BLaER1 treated with 17β-estradiol and CSF1 and Interleukin-3, amounts not matched to agents 10 nM and 100 nM (cell line): ENCODE measurements around the gene SLC23A2.
"Not testable (repeated sequence)": the region's sequence is repeated elsewhere in the genome, so short reads cannot be mapped to it uniquely, and the experiment has no call there.

Experiments used
- H3K27ac ChIP-seq, 11 experiments: shearing (Covaris generic); formaldehyde crosslinking; 2 replicates each; pipeline ENCODE4 v1.8.1; 2022
- H3K27me3 ChIP-seq, 11 experiments: shearing (Covaris generic); formaldehyde crosslinking; 2 replicates each; pipeline ENCODE4 v1.8.1; 2022
- H3K36me3 ChIP-seq, 11 experiments: shearing (Covaris generic); formaldehyde crosslinking; 2 replicates each; pipeline ENCODE4 v1.8.1; 2022
- H3K4me1 ChIP-seq, 10 experiments: shearing (Covaris generic); formaldehyde crosslinking; 2 replicates each; pipeline ENCODE4 v1.8.1; 2022
- H3K4me2 ChIP-seq, 11 experiments: shearing (Covaris generic); formaldehyde crosslinking; 2 replicates each; pipeline ENCODE4 v1.8.1; 2022
- H3K4me3 ChIP-seq, 10 experiments: shearing (Covaris generic); formaldehyde crosslinking; 2 replicates each; pipeline ENCODE4 v1.8.1; 2022
- H3K9ac ChIP-seq, 11 experiments: shearing (Covaris generic); formaldehyde crosslinking; 2 replicates each; pipeline ENCODE4 v1.8.1; 2022
- H3K9me3 ChIP-seq, 11 experiments: shearing (Covaris generic); formaldehyde crosslinking; replicated peaks in 1 of 11; 2 replicates each; pipeline ENCODE4 v1.8.1; 2022
- H4K20me1 ChIP-seq, 11 experiments: shearing (Covaris generic); formaldehyde crosslinking; 2 replicates each; pipeline ENCODE4 v1.8.1; 2022
- Cebpa-rat ChIP-seq, 11 experiments: shearing (Covaris generic); IDR thresholded peaks; 2 replicates each; pipeline ENCODE4 v1.8.1; 2022

SLC23A2 gene

DNA sequence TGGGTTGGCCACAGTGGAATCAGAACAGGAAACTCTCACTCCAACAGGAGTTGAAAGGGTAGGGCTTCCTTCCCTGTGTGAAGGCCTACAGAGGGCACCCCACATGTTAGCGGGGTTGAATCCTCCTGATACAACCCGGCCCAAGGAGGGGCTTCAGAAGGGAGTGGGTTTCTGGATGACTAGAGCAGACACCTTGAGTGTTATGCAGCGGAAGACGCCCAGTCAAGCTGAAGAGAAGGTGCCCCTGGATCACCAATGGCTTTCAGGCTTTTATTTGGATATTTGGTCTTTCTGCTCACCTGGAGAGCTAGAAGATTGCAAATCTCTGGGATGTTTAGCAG lies 146.8 kb downstream of the SLC23A2 start:
- Histone ChIP-seq H4K20me1 (no peaks in the 10 kb centered on the region; a peak in 1 of 22 replicates), H3K27ac (no peak overlapping the region), H3K9ac (no peak overlapping the region), H3K4me2 (peak overlapping the region in 2 of 11 experiments; percentile 51 to 61; a peak in 3 of 22 replicates), H3K4me1 (peaks cover 0 to 30% (median 0%) of the 10 kb centered on the region in 10 experiments; a peak in 6 of 20 replicates), H3K9me3 (no peaks in the 10 kb centered on the region), H3K4me3 (no peak overlapping the region), H3K27me3 (no peaks in the 10 kb centered on the region), H3K36me3 (peaks cover 65 to 75% (median 70%) of the 10 kb centered on the region in 11 experiments)
- no peak for TF ChIP-seq Cebpa-rat (IDR thresholded peaks at IDR 0.05)

DNA sequence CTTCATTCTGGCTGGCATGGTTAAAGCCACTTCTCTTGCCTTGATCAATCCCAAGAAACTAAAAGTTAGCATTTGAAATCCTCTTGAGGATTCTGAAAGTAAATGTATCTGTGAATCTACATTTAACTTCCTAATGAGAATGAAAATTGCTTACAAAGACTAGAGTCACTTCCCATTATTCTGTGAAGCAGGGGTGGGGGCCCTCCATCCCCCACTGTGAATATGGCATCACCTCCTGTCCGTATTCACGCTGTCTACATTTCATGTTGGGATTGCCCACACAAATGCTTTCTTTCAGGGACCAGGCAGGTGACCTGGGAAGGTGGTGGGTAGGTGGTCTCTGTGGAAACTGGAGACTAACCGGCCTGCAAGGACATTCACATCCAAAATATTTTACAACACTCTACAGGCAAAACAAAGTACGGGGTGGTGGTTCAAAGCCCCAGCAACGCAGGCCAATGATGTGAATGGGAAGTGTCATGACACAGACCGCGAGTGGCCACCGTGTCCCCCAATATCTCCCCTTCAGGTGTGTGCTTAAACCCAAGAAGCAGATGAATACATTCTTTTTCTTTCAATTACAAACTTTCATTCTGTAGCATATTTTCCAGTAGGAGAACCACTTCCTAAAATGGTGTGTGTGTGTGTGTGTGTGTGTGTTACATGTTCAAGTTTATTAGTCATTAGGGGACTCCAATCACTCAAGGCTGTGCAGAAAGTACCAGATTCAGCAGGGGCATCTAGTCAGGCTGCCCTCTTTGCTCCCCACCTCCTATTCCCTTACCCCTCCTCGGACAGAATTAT lies 147.4 kb downstream of the SLC23A2 start:
- Histone ChIP-seq H3K9ac (no peak overlapping the region), H3K36me3 (peaks cover 60 to 69% (median 64%) of the 10 kb centered on the region in 11 experiments), H3K4me1 (peaks cover 0 to 30% (median 0%) of the 10 kb centered on the region in 10 experiments; a peak in 6 of 20 replicates), H3K9me3 (no peaks in the 10 kb centered on the region), H4K20me1 (no peaks in the 10 kb centered on the region; a peak in 1 of 22 replicates), H3K4me2 (peak overlapping the region in 3 of 11 experiments; percentile 18 to 61 (median 51); a peak in 5 of 22 replicates), H3K27me3 (no peaks in the 10 kb centered on the region), H3K27ac (0 out of 22 replicates have a peak overlapping the region, but pooled peaks of 1 of the 11 experiments have one; percentile 2), H3K4me3 (no peak overlapping the region)
- TF ChIP-seq Cebpa-rat (IDR thresholded peaks at IDR 0.05), result no peak

DNA sequence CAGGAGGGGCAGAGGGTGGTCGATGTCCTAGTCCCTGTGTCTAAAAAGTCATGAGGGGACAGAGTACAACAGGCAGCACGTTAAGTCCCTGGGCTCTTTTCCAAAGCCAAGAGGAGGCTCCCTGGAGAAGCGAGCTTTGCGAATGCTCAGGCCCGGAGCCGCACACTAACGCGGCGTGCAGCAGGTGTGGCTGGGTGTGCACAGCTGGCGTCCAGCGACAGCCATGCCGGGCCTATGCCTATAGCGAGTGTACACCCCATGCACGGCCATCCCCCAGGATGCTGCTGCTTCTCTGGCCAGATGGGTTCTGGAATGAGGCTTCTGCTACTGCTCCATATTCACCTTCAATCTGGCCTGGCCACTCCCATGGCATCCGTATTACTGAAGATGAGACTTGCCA lies 148.3 kb downstream of the SLC23A2 start:
- no peaks in the 10 kb centered on the region for H3K27me3 ChIP-seq
- H3K4me1 ChIP-seq, result peaks cover 0 to 39% (median 0%) of the 10 kb centered on the region in 10 experiments; a peak in 6 of 20 replicates
- H3K4me2 ChIP-seq, result peak overlapping the region in 2 of 11 experiments; percentile 51 to 61; a peak in 4 of 22 replicates
- peaks cover 50 to 60% (median 54%) of the 10 kb centered on the region in 11 experiments for H3K36me3 ChIP-seq
- TF ChIP-seq Cebpa-rat (IDR thresholded peaks at IDR 0.05), result no peak
- H3K9me3 ChIP-seq, result no peaks in the 10 kb centered on the region
- H3K4me3 ChIP-seq, result no peak overlapping the region
- H3K9ac ChIP-seq, result no peak overlapping the region
- H4K20me1 ChIP-seq, result no peaks in the 10 kb centered on the region; a peak in 1 of 22 replicates
- no peak overlapping the region for H3K27ac ChIP-seq

DNA sequence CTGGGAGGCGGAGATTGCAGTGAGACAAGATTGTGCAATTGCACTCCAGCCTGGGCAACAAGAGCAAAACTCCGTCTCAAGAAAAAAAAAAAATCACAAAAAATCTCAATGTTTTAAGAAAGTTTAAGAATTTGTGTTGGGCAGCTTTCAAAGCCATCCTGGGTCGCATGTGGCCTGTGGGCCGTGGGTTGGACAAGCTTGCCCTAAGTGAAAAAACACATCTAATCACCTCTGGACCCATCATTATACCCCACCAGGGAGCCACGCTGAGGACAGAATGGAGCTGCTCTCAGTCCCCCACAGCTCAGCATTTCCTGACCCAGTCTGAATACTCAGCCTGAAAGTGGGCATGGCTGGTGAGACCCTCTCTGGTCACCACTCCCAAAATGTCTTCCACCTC lies 150.3 kb downstream of the SLC23A2 start:
- TF ChIP-seq Cebpa-rat (IDR thresholded peaks at IDR 0.05), result no peak
- no peak overlapping the region for H3K4me3 ChIP-seq
- H4K20me1 ChIP-seq, result no peaks in the 10 kb centered on the region
- no peak overlapping the region for H3K9ac ChIP-seq
- no peaks in the 10 kb centered on the region for H3K27me3 ChIP-seq
- peaks cover 0 to 53% (median 0%) of the 10 kb centered on the region in 10 experiments; a peak in 6 of 20 replicates for H3K4me1 ChIP-seq
- peak overlapping the region in 1 of 11 experiments; percentile 47; a peak in 2 of 22 replicates for H3K4me2 ChIP-seq
- no peaks in the 10 kb centered on the region for H3K9me3 ChIP-seq
- peaks cover 30 to 39% (median 34%) of the 10 kb centered on the region in 11 experiments for H3K36me3 ChIP-seq
- H3K27ac ChIP-seq, result no peak overlapping the region

DNA sequence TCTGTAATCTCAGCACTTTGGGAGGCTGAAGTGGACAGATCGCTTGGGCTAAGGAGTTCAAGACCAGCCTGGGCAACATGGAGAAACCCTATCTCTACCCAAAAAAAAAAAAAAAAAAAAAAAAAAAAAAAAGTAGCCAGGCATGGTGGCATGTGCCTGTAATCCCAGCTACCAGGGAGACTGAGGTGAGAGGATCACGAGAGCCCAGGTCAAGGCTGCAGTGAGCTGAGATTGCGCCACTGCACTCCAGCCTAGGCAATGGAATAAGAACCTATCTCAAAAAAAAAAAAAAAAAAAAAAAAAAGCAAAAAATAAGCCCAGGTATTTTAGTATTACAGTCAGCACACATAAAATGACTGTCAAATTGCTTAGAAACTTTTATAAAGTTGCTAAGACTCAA lies 152.5 kb downstream of the SLC23A2 start:
- not testable (repeated sequence) for H3K4me2 ChIP-seq, H4K20me1 ChIP-seq, H3K9me3 ChIP-seq, H3K9ac ChIP-seq, H3K27me3 ChIP-seq, H3K4me3 ChIP-seq, H3K27ac ChIP-seq
- Histone ChIP-seq H3K4me1 (peaks cover 0 to 52% (median 5%) of the 10 kb centered on the region in 10 experiments; a peak in 14 of 20 replicates), H3K36me3 (peaks cover 9 to 18% (median 13%) of the 10 kb centered on the region in 11 experiments)

DNA sequence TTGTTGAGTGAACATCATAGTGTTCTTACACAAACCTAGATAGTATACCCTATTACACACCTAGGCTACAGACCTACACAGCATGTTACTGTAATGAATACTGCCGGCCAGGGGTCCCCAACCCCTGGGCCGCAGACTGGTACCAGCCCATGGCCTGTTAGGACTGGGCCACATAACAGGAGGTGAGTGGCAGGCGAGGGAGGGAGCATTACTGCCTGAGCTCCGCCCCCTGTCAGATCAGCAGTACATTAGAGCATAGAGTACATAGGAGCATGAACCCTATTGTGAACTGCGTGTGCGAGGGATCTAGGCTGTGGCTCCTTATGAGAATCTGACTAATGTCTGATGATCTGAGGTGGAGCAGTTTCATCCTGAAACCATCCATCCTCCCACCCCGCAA lies 153.3 kb downstream of the SLC23A2 start:
- Histone ChIP-seq H3K4me1 (peaks cover 0 to 44% (median 5%) of the 10 kb centered on the region in 10 experiments; a peak in 14 of 20 replicates), H3K4me2 (peak overlapping the region in 2 of 11 experiments; percentile 38 to 55; a peak in 6 of 22 replicates), H3K36me3 (peaks cover 5 to 13% (median 5%) of the 10 kb centered on the region in 11 experiments; a peak in 20 of 22 replicates), H3K9me3 (no peaks in the 10 kb centered on the region; a peak in 1 of 22 replicates), H3K27me3 (no peaks in the 10 kb centered on the region), H3K9ac (no peak overlapping the region), H3K27ac (peak overlapping the region in 2 of 11 experiments; percentile 17 to 44; a peak in 2 of 22 replicates), H4K20me1 (no peaks in the 10 kb centered on the region), H3K4me3 (no peak overlapping the region)
- no peak for TF ChIP-seq Cebpa-rat (IDR thresholded peaks at IDR 0.05)

DNA sequence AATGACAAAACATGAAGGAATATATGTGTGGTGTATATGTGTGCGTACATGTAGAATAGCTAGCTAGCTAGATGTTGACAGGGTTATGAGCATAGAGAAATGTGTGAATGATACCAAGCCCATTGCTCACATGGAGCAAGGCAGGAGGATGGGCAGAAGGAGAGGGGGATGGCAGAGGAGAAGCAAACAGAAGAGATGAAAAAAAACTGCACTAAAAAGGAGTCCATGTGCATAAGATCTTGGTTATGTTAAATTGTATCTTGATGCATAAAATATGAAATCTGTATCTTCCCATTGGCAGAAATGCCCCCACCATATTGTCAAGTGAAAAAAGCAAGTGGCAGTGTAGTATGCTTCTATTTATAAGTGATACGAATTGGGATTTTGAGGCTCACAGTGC lies 154.5 kb downstream of the SLC23A2 start:
- Histone ChIP-seq H3K27ac (no peak overlapping the region), H3K4me1 (peaks cover 0 to 39% (median 5%) of the 10 kb centered on the region in 10 experiments; a peak in 14 of 20 replicates), H4K20me1 (no peaks in the 10 kb centered on the region), H3K4me2 (peak overlapping the region in 2 of 11 experiments; percentile 38 to 55; a peak in 5 of 22 replicates), H3K9ac (no peak overlapping the region), H3K27me3 (no peaks in the 10 kb centered on the region), H3K36me3 (peaks cover 0 to 7% (median 0%) of the 10 kb centered on the region in 11 experiments; a peak in 1 of 22 replicates), H3K9me3 (no peaks in the 10 kb centered on the region; a peak in 1 of 22 replicates), H3K4me3 (no peak overlapping the region)
- TF ChIP-seq Cebpa-rat (IDR thresholded peaks at IDR 0.05), result no peak

DNA sequence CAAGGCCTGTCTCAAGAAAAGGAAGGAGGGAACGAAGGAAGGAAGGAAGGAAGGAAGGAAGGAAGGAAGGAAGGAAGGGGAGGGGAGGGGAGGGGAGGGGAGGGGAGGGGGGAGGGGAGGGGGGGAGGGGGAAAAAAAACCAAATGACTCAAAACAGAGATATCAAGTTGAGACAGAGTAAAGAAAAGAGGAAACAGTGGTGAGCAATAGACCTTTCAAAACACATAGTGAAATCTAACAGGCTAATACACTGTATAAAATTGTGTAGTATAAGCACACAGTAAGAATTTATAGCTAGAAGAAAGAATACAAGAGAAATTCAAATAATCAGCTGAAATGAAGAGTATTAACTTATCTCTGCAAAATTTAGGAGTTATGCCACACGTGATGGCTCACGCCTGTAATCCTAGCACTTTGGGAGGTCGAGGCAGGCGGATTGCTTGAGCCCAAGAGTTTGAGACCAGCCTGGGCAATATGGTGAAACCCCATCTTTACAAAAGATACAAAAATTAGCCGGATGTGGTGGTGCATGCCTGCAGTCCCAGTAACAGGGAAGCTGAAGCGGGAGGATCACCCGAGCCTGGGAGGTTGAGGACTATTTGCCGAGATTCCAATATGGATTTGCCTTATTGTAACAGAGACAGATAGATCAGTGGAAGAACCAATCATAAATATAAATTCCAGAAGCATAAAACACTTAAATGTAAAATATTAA lies 156.4 kb downstream of the SLC23A2 start:
- Histone ChIP-seq H3K9ac (no peak overlapping the region), H4K20me1 (no peaks in the 10 kb centered on the region), H3K4me1 (peaks cover 5 to 32% (median 9%) of the 10 kb centered on the region in 10 experiments; a peak in 18 of 20 replicates), H3K9me3 (peaks cover 0 to 7% (median 4%) of the 10 kb centered on the region in 11 experiments; a peak in 6 of 22 replicates), H3K27me3 (no peaks in the 10 kb centered on the region), H3K27ac (peak overlapping the region in 7 of 11 experiments; percentile 24 to 67 (median 47); a peak in 10 of 22 replicates), H3K4me3 (no peak overlapping the region), H3K4me2 (peak overlapping the region in 6 of 11 experiments; percentile 33 to 73 (median 62); a peak in 12 of 22 replicates), H3K36me3 (no peaks in the 10 kb centered on the region)
- no peak for TF ChIP-seq Cebpa-rat (IDR thresholded peaks at IDR 0.05)
